Adipocyte (in vitro differentiated cells): ENCODE data around the gene RDH16.
A peak's percentile ranks its signal among the peaks of the same experiment; 100 is the strongest.
"Not testable (repeated sequence)": the region's sequence is repeated elsewhere in the genome, so short reads cannot be mapped to it uniquely, and the experiment has no call there.

ENCODE experiments used
- DNase-seq: peaks from one replicate; pipeline ENCODE4 v3.0.0-alpha.2; 2015; ENCODE audit warnings: low read depth
- H3K27me3 ChIP-seq: replicated peaks from 2 replicates; pipeline ENCODE4 v1.7.0; 2013; ENCODE audit warnings: mild to moderate bottlenecking, low read length, moderate library complexity; ENCODE audit not compliant: control insufficient read depth, insufficient read depth
- H3K36me3 ChIP-seq: 2 replicates; pipeline ENCODE4 v1.7.0; 2013; ENCODE audit warnings: low read length, mild to moderate bottlenecking, moderate library complexity; ENCODE audit not compliant: control insufficient read depth, insufficient read depth, severe bottlenecking
- H3K4me1 ChIP-seq: 2 replicates; pipeline ENCODE4 v1.7.0; 2013; ENCODE audit warnings: mild to moderate bottlenecking, low read length, moderate library complexity; ENCODE audit not compliant: control insufficient read depth, insufficient read depth
- H3K4me3 ChIP-seq: 2 replicates; pipeline ENCODE4 v1.7.0; 2013; ENCODE audit warnings: mild to moderate bottlenecking, low read length, moderate library complexity
- H3K9ac ChIP-seq: 2 replicates; pipeline ENCODE4 v1.7.0; 2013; ENCODE audit warnings: mild to moderate bottlenecking, low read length, moderate library complexity
- H3K9me3 ChIP-seq: 2 replicates; pipeline ENCODE4 v1.7.0; 2013; ENCODE audit warnings: mild to moderate bottlenecking, low read length, moderate library complexity; ENCODE audit not compliant: control insufficient read depth

Gene RDH16

DNA sequence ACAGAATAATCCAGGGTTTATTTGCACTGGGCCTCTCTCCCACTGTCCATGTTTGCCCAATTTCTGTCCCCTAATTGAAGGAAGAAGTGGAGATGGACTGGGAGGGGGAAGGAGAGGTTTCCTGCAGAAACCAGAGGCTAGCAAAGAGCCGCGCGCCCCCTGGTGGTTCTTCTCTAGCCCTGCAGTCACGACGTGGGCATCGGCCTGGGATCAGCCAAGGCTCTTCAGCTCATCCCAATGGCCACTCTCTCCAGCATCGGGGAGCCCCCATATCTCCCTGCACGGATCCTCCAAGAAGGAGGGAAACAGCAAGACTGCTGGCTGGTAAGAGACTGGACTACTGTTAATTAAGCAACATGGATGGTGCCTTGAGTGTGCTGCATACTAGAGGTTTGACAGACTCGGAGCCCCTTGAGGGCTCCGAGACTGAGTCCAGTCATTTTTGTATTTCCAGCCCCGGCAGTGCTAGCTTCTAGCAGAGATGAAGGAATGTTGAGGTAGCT, 30.2 kb upstream of the RDH16 start:
- Histone ChIP-seq H3K36me3 (no peaks in the 10 kb centered on the region), H3K9ac (no peak overlapping the region), H3K4me1 (peaks cover 15% of the 10 kb centered on the region), H3K9me3 (no peaks in the 10 kb centered on the region), H3K4me3 (no peak overlapping the region), H3K27me3 (peaks cover 8% of the 10 kb centered on the region)
- DNase-seq = peak; percentile 91

DNA sequence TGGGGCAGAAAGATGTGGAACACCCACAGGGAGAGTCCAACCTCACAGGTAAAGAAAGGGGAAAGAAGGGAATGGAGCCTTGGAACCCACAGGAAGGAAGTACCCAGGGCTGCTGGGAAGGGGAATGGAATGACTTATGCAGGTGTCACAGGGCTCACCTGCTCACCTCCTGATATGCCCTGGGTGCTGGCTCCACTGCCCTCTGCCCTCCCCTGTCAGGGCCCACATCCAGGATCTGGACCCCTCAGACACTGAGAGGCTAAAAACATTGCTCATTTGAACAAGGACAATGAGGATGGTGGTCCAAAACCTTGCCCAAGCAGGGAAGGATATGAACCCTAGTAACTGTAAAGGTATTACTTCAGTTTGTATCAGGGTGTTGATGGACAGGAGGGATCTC, 29.6 kb upstream of the RDH16 start:
- no peak for DNase-seq
- H3K4me1 ChIP-seq = peaks cover 15% of the 10 kb centered on the region
- no peaks in the 10 kb centered on the region for H3K36me3 ChIP-seq
- no peaks in the 10 kb centered on the region for H3K9me3 ChIP-seq
- H3K27me3 ChIP-seq = peaks cover 8% of the 10 kb centered on the region
- no peak overlapping the region for H3K4me3 ChIP-seq
- H3K9ac ChIP-seq = no peak overlapping the region

DNA sequence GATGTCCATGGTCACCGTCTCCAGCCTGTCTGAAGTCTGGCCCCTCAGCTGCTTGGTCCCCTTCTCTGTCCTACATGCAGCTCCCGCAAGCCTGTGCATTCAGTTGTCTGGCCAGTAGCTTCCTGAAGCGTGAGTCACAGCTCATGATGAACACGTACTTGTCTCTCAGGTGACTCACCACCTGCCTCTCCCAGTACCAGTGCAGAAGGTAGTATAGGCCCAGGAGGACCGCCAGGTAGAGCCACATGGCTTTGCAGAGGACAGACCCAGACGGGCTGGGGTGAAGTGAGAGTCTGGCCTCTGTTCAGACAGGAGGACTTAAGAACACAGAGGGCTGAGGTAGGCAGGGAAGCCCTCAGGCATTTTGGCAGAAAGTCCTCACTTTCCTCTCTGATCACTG, 28.3 kb upstream of the RDH16 start:
- H3K9ac ChIP-seq, H3K36me3 ChIP-seq, DNase-seq, H3K27me3 ChIP-seq, H3K4me1 ChIP-seq, H3K4me3 ChIP-seq, H3K9me3 ChIP-seq: not testable (repeated sequence)

DNA sequence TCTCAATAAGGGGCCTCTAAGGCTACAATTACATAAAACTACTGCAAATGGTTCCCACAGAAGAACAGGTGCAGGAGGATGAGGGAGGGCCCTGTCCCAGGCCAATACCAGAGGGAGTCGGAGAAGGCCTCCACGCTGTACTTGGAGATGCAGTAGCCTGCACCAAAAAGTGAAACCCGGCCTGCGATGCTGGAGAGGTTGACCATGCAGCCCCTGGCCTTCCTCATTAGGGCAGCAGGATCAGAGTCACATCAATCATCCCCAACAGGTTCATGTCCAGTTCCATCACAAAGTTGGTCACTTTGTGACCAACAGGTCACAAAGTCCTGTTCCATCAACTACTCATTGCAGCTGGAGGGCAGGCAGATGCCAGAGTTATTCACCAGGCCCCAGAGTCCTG, 26.0 kb upstream of the RDH16 start:
- Histone ChIP-seq H3K9me3 (no peaks in the 10 kb centered on the region), H3K4me1 (peaks cover 1% of the 10 kb centered on the region), H3K9ac (no peak overlapping the region), H3K27me3 (peaks cover 8% of the 10 kb centered on the region), H3K36me3 (no peaks in the 10 kb centered on the region), H3K4me3 (no peak overlapping the region)
- no peak for DNase-seq

DNA sequence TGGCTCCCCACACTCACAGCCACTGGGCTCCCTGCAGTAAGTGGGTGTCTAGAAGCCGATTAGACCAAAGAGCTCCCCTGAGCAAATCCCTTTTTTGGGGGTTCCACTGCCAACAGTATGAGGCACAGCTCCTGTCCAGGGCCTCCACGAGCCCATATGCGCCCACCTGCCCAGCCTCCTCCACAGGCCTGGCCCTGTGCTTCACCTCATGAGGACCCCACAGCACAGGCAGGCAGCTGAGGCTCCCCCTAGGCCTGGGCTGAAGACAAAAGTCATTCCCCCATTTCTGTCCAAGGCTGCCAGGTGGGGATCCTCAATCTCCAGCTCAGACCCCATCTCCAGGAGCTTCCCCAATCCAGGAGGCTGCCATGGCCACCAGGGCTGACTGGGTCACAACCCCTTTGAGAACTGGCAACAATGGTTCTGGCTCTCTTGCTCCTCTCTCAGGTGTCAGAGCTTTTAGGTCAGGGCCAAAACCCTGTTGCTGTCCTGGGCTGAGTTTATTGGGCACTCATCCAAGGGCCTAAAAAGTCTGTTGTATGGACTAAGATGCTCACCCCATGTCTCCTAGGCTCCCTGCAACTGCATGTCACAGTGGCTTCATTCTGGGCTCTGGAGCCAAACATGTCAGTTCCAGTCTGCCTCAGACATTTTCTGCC, 25.3 kb upstream of the RDH16 start:
- not testable (repeated sequence) for H3K9ac ChIP-seq, DNase-seq, H3K27me3 ChIP-seq, H3K4me1 ChIP-seq, H3K9me3 ChIP-seq, H3K36me3 ChIP-seq, H3K4me3 ChIP-seq

DNA sequence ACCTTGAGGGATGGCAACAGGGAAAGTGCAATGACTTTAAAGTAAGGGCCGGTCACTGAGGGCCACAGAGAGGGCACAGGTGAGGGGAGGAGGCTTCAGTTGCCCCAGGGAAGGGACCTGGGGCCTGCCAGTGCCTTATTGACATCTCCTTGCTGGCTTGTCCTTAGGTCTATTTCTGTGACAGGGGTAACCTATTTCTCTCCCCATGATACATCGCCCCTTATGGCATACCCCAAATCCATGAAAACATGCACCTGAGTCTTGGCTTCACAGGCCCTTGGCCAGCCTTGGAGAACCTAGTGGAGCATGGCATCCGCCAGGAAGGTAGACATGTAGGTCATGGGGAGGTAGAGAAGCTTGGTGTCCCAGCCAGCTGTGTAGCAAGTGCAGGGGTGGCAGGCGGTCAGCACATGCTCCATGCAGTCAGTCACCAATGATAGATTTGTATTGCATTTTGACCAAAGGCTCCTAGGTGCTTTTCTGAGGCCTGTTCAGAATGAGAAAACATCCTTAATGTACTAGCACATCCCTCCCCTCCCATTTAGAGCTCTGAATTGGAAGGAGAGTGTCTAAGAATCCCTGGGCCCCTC, 23.6 kb upstream of the RDH16 start:
- Histone ChIP-seq H3K36me3 (no peaks in the 10 kb centered on the region), H3K9me3 (no peaks in the 10 kb centered on the region), H3K9ac (no peak overlapping the region), H3K4me1 (no peaks in the 10 kb centered on the region), H3K4me3 (no peak overlapping the region), H3K27me3 (peaks cover 8% of the 10 kb centered on the region)
- DNase-seq = no peak

DNA sequence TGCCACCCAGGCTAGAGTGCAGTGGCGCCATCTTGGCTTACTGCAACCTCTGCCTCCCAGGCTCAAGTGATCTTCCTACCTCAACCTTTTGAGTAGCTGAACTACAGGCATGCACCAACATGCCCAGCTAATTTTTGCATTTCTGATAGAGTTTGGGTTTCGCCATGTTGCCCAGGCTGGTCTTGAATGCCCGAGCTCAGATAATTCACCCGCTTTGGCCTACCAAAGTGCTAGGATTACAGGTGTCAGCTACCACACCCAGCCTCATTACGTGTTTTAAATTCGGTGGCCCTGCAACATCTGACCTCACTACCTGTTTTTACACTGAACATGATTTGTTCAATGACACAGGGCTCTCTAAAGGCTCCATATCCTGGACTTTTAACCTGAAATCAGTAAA, 22.9 kb upstream of the RDH16 start:
- Histone ChIP-seq H3K27me3 (peaks cover 8% of the 10 kb centered on the region), H3K4me3 (no peak overlapping the region), H3K9me3 (no peaks in the 10 kb centered on the region), H3K9ac (no peak overlapping the region), H3K36me3 (no peaks in the 10 kb centered on the region), H3K4me1 (no peaks in the 10 kb centered on the region)
- DNase-seq = no peak

DNA sequence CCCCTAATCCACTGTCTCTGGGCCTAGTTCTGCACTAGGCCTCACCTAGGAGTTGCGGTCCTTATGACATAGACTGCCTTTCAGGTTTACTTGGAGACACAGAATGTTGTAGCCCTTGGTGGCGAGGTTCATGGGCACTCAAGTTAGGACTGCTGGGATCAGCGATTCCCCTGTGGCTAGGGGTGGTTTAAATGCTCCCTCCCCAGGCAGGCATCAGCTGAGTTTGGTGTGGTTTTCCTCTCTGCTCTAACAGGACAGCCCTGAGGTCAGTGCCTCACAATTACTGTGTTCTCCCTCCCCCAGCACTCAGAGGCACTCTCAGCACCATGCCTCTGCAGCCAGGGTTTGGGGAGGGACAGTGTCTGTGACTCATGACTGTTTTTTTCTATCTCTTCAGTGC, 22.2 kb upstream of the RDH16 start:
- DNase-seq = no peak
- Histone ChIP-seq H3K4me1 (no peaks in the 10 kb centered on the region), H3K9me3 (no peaks in the 10 kb centered on the region), H3K4me3 (no peak overlapping the region), H3K36me3 (no peaks in the 10 kb centered on the region), H3K9ac (no peak overlapping the region), H3K27me3 (peaks cover 8% of the 10 kb centered on the region)

DNA sequence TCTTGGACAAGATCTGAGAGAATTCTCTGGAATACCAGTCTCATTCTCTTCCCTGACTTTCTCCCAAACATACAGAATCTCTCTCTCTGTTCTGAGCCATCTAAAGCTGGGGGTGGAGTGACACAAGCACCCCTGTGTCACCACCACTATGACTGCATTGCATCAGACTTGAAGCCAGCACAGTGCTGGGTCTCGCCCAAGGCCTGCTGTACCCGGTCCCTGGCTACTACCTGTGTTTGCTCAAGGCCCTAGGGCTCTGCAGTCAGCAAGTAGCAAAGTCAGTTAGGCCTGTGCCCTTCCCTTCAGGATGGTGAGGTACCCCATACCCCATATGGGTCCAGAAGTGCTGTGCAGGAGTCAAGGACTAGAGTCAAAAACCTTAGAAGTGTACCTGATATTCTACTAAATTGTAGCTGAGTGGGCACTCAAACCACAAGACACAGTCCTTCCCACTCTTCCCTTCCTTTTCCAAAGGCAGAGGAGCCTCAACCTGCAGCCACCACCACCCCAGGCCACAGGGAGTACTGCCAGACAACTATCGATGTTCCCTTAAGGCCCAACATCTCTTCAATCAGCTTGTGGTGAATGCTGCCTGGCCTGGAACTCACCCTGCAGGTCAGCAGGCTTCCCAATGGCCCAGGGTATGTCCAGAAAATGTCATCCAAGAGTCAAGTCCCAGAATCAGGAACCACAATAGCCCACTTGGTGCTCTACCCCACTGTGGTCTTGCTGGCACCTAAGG, 21.2 kb upstream of the RDH16 start:
- Histone ChIP-seq H3K4me3 (no peak overlapping the region), H3K9ac (no peak overlapping the region), H3K27me3 (peaks cover 1% of the 10 kb centered on the region), H3K4me1 (no peaks in the 10 kb centered on the region), H3K36me3 (no peaks in the 10 kb centered on the region), H3K9me3 (no peaks in the 10 kb centered on the region)
- no peak for DNase-seq

DNA sequence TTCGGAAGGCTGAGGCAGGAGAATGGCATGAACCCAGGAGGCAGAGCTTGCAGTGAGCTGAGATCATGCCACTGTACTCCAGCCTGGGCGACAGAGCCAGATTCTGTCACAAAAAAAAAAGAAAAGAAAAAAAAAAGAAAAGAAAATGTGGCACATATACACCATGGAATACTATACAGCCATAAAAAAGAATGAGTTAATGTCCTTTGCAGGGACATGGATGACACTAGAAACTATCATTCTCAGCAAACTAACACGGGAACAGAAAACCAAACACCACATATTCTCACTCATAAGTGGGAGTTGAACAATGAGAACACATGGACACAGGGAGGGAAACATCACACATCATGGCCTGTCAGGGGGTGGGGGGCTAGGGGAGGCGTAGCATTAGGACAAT, 20.0 kb upstream of the RDH16 start:
- H3K9ac ChIP-seq, H3K4me3 ChIP-seq, H3K36me3 ChIP-seq, H3K4me1 ChIP-seq, H3K27me3 ChIP-seq, H3K9me3 ChIP-seq, DNase-seq: not testable (repeated sequence)

DNA sequence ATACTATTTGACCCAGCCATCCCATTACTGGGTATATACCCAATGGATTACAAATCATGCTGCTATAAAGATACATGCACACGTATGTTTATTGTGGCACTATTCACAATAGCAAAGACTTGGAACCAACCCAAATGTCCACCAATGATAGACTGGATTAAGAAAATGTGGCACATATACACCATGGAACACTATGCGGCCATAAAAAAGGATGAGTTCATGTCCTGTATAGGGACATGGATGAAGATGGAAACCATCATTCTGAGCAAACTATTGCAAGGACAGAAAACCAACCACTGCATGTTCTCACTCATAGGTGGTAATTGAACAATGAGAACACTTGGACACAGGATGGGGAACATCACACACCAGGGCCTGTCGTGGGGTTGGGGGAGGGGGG, 16.8 kb upstream of the RDH16 start:
- H3K36me3 ChIP-seq, H3K27me3 ChIP-seq, H3K9me3 ChIP-seq, DNase-seq, H3K4me1 ChIP-seq, H3K9ac ChIP-seq, H3K4me3 ChIP-seq: not testable (repeated sequence)
